ENCODE results near the gene TFCP2.

- TF ChIP-seq EP300 (IDR thresholded peaks at IDR 0.05; ENCODE audit: low read depth) (no peak), POLR2AphosphoS5 (IDR thresholded peaks at IDR 0.05) (no peak), POLR2A (IDR thresholded peaks at IDR 0.05) (no peak)
- TF ChIP-seq, protein P1, sequence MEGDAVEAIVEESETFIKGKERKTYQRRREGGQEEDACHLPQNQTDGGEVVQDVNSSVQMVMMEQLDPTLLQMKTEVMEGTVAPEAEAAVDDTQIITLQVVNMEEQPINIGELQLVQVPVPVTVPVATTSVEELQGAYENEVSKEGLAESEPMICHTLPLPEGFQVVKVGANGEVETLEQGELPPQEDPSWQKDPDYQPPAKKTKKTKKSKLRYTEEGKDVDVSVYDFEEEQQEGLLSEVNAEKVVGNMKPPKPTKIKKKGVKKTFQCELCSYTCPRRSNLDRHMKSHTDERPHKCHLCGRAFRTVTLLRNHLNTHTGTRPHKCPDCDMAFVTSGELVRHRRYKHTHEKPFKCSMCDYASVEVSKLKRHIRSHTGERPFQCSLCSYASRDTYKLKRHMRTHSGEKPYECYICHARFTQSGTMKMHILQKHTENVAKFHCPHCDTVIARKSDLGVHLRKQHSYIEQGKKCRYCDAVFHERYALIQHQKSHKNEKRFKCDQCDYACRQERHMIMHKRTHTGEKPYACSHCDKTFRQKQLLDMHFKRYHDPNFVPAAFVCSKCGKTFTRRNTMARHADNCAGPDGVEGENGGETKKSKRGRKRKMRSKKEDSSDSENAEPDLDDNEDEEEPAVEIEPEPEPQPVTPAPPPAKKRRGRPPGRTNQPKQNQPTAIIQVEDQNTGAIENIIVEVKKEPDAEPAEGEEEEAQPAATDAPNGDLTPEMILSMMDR (IDR thresholded peaks at IDR 0.05), result no peak
Measured at GRCh38 chr12:51059086-51059485, 113.8 kb downstream of the TFCP2 start.

Measured in transverse colon (tissue), 4 donors.